ENCODE measurements around the gene ERC2.

- no peak for TF ChIP-seq POLR2A (IDR thresholded peaks at IDR 0.05; ENCODE audit: low read depth, low read length)
- no peak for TF ChIP-seq CTCF (IDR thresholded peaks at IDR 0.05; ENCODE audit: extremely low read depth in 1 of 2, insufficient read depth in 1 of 2, low read depth in 1 of 2, low read length in 2 of 2)
- TF ChIP-seq EZH2 (IDR thresholded peaks at IDR 0.05; ENCODE audit: borderline replicate concordance, low read depth, low read length, severe bottlenecking), result no peak
- TF ChIP-seq GATA2 (IDR thresholded peaks at IDR 0.05; ENCODE audit: insufficient read depth, insufficient read length, low read depth, low read length), result no peak
- no peak for TF ChIP-seq POLR2AphosphoS5 (IDR thresholded peaks at IDR 0.05; ENCODE audit: insufficient read depth, low read depth, low read length)
- TF ChIP-seq FOS (IDR thresholded peaks at IDR 0.05; ENCODE audit: borderline replicate concordance, insufficient read depth, low read length), result no peak
Observed at GRCh38 chr3:55631766-55632331, 836.4 kb downstream of the ERC2 start.
